Stomach (tissue), 4 donors: ENCODE results near the gene CD86.

ENCODE experiments used
- EP300 ChIP-seq: sonication (generic); formaldehyde crosslinking; IDR thresholded peaks from one replicate; pipeline ENCODE4 v1.6.1; 2017; ENCODE audit warnings: antibody characterized with exemption
- POLR2AphosphoS5 ChIP-seq, 3 donors: sonication (generic); formaldehyde crosslinking; IDR thresholded peaks; one replicate each; pipeline ENCODE4 v1.6.1; 2016; ENCODE audit warnings: antibody characterized with exemption in 3 of 3
- TF ChIP-seq, protein P1 (sequence below), 7 experiments: fragments of 450-650 bp in 4 of 7; fragments of 200-600 bp in 3 of 7; sonication (generic) in 3 of 7; IDR thresholded peaks; one replicate each; pipeline ENCODE4 v1.5.1; 2016 to 2019; ENCODE audit warnings: antibody characterized with exemption in 7 of 7, control low read depth in 2 of 7, mild to moderate bottlenecking in 1 of 7

DNA sequence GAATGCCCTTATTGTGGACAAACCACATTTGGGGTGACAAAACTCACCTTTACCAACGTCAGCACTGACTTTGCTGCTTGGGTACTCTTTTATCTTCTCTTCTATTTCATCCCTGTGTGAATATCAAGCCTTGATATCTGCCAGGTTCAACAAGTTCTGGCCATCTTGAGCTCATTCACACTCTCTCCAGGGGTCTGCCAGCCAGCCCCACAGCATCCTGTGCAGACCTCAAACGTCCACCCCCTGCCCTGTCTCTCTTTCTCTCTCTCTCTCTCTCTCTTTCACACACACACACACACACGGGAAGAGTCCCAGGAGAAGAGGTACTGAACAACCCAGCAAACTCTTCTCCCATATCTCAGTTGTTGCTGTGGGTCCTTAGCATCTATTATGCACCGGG, 43.8 kb upstream of the CD86 start:
- TF ChIP-seq, protein P1, sequence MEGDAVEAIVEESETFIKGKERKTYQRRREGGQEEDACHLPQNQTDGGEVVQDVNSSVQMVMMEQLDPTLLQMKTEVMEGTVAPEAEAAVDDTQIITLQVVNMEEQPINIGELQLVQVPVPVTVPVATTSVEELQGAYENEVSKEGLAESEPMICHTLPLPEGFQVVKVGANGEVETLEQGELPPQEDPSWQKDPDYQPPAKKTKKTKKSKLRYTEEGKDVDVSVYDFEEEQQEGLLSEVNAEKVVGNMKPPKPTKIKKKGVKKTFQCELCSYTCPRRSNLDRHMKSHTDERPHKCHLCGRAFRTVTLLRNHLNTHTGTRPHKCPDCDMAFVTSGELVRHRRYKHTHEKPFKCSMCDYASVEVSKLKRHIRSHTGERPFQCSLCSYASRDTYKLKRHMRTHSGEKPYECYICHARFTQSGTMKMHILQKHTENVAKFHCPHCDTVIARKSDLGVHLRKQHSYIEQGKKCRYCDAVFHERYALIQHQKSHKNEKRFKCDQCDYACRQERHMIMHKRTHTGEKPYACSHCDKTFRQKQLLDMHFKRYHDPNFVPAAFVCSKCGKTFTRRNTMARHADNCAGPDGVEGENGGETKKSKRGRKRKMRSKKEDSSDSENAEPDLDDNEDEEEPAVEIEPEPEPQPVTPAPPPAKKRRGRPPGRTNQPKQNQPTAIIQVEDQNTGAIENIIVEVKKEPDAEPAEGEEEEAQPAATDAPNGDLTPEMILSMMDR (IDR thresholded peaks at IDR 0.05) = no peak
- no peak for TF ChIP-seq EP300
- TF ChIP-seq POLR2AphosphoS5 (IDR thresholded peaks at IDR 0.05) = no peak
